H1 (cell line): ENCODE measurements around the gene TRPV2. TPM values are rescaled to one million over a fixed set of nuclear protein-coding genes. Genes with fewer than 3 reads are reported as not detected.
A peak's percentile ranks its signal among the peaks of the same experiment; 100 is the strongest.

ENCODE experiments used
- CTCF ChIA-PET: fragments of 300-600 bp; sonication (Branson Sonifier 250); formaldehyde crosslinking; loops from one replicate; lab custom pipeline; 2021; ENCODE audit not compliant: partially characterized antibody; lab: Charles Lee
- POLR2A ChIA-PET: fragments of 300-600 bp; sonication (Branson Sonifier 250); formaldehyde crosslinking; loops from one replicate; lab custom pipeline; 2021; ENCODE audit warnings: inconsistent platforms; ENCODE audit not compliant: partially characterized antibody; lab: Charles Lee
- DNase-seq, 2 experiments: peaks; one replicate each; pipeline versions ENCODE4 v3.0.0 to v3.0.0-alpha.2; 2010 to 2022; ENCODE audit warnings: low spot score in 2 of 2, low read depth in 1 of 2, mixed read lengths in 1 of 2
- FAIRE-seq: peaks from 2 replicates; lab custom pipeline; 2011; peaks lifted over from hg19 to GRCh38; lab: Jason Lieb, UNC
- H2AFZ ChIP-seq: 2 replicates; pipeline ENCODE4 v1.8.1; 2012; ENCODE audit warnings: low read length, inconsistent platforms
- H2AK5ac ChIP-seq: 2 replicates; pipeline ENCODE4 v1.6.1; 2013; ENCODE audit warnings: low read depth, low read length
- H2BK120ac ChIP-seq: replicated peaks from 2 replicates; pipeline ENCODE3; 2013; ENCODE audit warnings: low read depth, low read length, inconsistent platforms
- H2BK12ac ChIP-seq: 2 replicates; pipeline ENCODE4 v1.6.1; 2013; ENCODE audit warnings: low read depth, low read length
- H2BK15ac ChIP-seq: 2 replicates; pipeline ENCODE4 v1.6.1; 2013; ENCODE audit warnings: low read length
- H2BK20ac ChIP-seq: 2 replicates; pipeline ENCODE4 v1.6.1; 2013; ENCODE audit warnings: low read length
- H2BK5ac ChIP-seq: 2 replicates; pipeline ENCODE4 v1.6.1; 2013; ENCODE audit warnings: low read depth, low read length
- H3K14ac ChIP-seq: 2 replicates; pipeline ENCODE4 v1.6.1; 2013; ENCODE audit warnings: inconsistent platforms; ENCODE audit not compliant: insufficient read length
- H3K18ac ChIP-seq: 2 replicates; pipeline ENCODE4 v1.6.1; 2013; ENCODE audit warnings: low read length; ENCODE audit errors: extremely low read depth
- H3K23ac ChIP-seq: 2 replicates; pipeline ENCODE4 v1.6.1; 2013; ENCODE audit warnings: inconsistent platforms; ENCODE audit not compliant: insufficient read length
- H3K23me2 ChIP-seq: 2 replicates; pipeline ENCODE4 v1.6.1; 2013; ENCODE audit warnings: low read depth, low read length
- H3K27ac ChIP-seq: 2 replicates; pipeline ENCODE4 v1.6.1; 2011; ENCODE audit warnings: low read depth, low read length, inconsistent platforms
- H3K27me3 ChIP-seq, 4 experiments: replicated peaks in 1 of 4; 1 replicate in 1 of 4; 2 replicates in 3 of 4; pipeline versions ENCODE4 v1.6.1 to v1.8.1; 2011 to 2013; ENCODE audit warnings: low read length in 3 of 4, mild to moderate bottlenecking in 3 of 4, inconsistent platforms in 2 of 4, mixed read lengths in 2 of 4, moderate library complexity in 1 of 4; ENCODE audit not compliant: control insufficient read depth in 3 of 4, insufficient read depth in 3 of 4; ENCODE audit errors: extremely low read depth in 1 of 4
- H3K36me3 ChIP-seq, 4 experiments: 2 replicates each; pipeline versions ENCODE4 v1.6.1 to v1.8.1; 2011 to 2013; ENCODE audit warnings: mild to moderate bottlenecking in 4 of 4, low read length in 3 of 4, moderate library complexity in 2 of 4, control low read depth in 1 of 4, inconsistent platforms in 1 of 4; ENCODE audit not compliant: insufficient read depth in 4 of 4, control insufficient read depth in 2 of 4
- H3K4ac ChIP-seq: replicated peaks from 2 replicates; pipeline ENCODE3; 2013; ENCODE audit warnings: low read length, low read depth, mixed read lengths, inconsistent platforms; ENCODE audit not compliant: insufficient read length
- H3K4me1 ChIP-seq, 4 experiments: replicated peaks in 1 of 4; 1 replicate in 1 of 4; 2 replicates in 3 of 4; pipeline versions ENCODE4 v1.6.1 to v1.8.1; 2011 to 2013; ENCODE audit warnings: low read length in 3 of 4, inconsistent platforms in 2 of 4, mixed read lengths in 1 of 4; ENCODE audit not compliant: insufficient read depth in 4 of 4, control insufficient read depth in 3 of 4
- H3K4me2 ChIP-seq, 2 experiments: 2 replicates each; pipeline versions ENCODE4 v1.6.1 to v1.8.1; 2011 to 2013; ENCODE audit warnings: low read depth in 2 of 2, low read length in 2 of 2, control low read depth in 1 of 2, inconsistent platforms in 1 of 2, mild to moderate bottlenecking in 1 of 2; ENCODE audit not compliant: insufficient read depth in 1 of 2
- H3K4me3 ChIP-seq, 4 experiments: fragments of 200-600, 300-600 bp in 1 of 4; sonication (generic), shearing (Covaris generic), sonication (Bioruptor Twin) in 1 of 4; 2 replicates each; pipeline versions ENCODE4 v1.5.1 to v1.8.1; 2011 to 2016; ENCODE audit warnings: low read length in 4 of 4, low read depth in 3 of 4, control low read depth in 2 of 4, inconsistent platforms in 2 of 4, mild to moderate bottlenecking in 2 of 4, mixed read lengths in 1 of 4, moderate library complexity in 1 of 4; ENCODE audit not compliant: insufficient read depth in 2 of 4; ENCODE audit errors: extremely low read depth in 1 of 4
- H3K56ac ChIP-seq: replicated peaks from 2 replicates; pipeline ENCODE3; 2013; ENCODE audit warnings: low read depth, mild to moderate bottlenecking, mixed read lengths, low read length, inconsistent platforms; ENCODE audit not compliant: insufficient read length
- H3K79me1 ChIP-seq: 2 replicates; pipeline ENCODE4 v1.6.1; 2013; ENCODE audit warnings: low read depth, low read length, control low read depth
- H3K79me2 ChIP-seq, 2 experiments: 2 replicates each; pipeline versions ENCODE4 v1.6.1 to v1.8.1; 2012 to 2013; ENCODE audit warnings: low read length in 2 of 2, mild to moderate bottlenecking in 2 of 2, inconsistent platforms in 1 of 2; ENCODE audit not compliant: insufficient read depth in 2 of 2, control insufficient read depth in 1 of 2
- H3K9ac ChIP-seq, 4 experiments: replicated peaks in 1 of 4; 1 replicate in 1 of 4; 2 replicates in 3 of 4; pipeline versions ENCODE4 v1.6.1 to v1.8.1; 2011 to 2013; ENCODE audit warnings: low read depth in 3 of 4, low read length in 3 of 4, control low read depth in 2 of 4, mild to moderate bottlenecking in 2 of 4, moderate library complexity in 2 of 4, inconsistent platforms in 1 of 4; ENCODE audit errors: extremely low read depth in 1 of 4
- H3K9me3 ChIP-seq, 2 experiments: 2 replicates each; pipeline versions ENCODE4 v1.6.1 to v1.8.1; 2012 to 2013; ENCODE audit warnings: mild to moderate bottlenecking in 2 of 2, moderate library complexity in 2 of 2, control low read depth in 1 of 2, inconsistent platforms in 1 of 2, low read depth in 1 of 2, low read length in 1 of 2, mixed read lengths in 1 of 2; ENCODE audit not compliant: insufficient read depth in 2 of 2
- H4K20me1 ChIP-seq, 2 experiments: replicated peaks in 1 of 2; 2 replicates each; pipeline versions ENCODE3 to v1.8.1; 2011 to 2013; ENCODE audit warnings: inconsistent platforms in 2 of 2, low read length in 2 of 2, mild to moderate bottlenecking in 1 of 2; ENCODE audit not compliant: insufficient read depth in 2 of 2, control insufficient read depth in 1 of 2
- H4K5ac ChIP-seq: 2 replicates; pipeline ENCODE4 v1.6.1; 2013; ENCODE audit warnings: low read length, low read depth, mixed read lengths, inconsistent platforms; ENCODE audit not compliant: insufficient read length
- H4K8ac ChIP-seq: 2 replicates; pipeline ENCODE4 v1.8.0; 2013; ENCODE audit warnings: mild to moderate bottlenecking, moderate library complexity, low read length, inconsistent platforms; ENCODE audit not compliant: insufficient read depth; ENCODE audit errors: extremely low read depth
- H4K91ac ChIP-seq: replicated peaks from 2 replicates; pipeline ENCODE3; 2013; ENCODE audit warnings: low read length, mixed read lengths, inconsistent platforms; ENCODE audit not compliant: insufficient read length
- EP300 ChIP-seq, 2 experiments: IDR thresholded peaks; 1 replicate in 1 of 2; 2 replicates in 1 of 2; pipeline ENCODE4 v1.6.1; 2011 to 2012; ENCODE audit warnings: low read depth in 2 of 2, low read length in 2 of 2, mild to moderate bottlenecking in 2 of 2, borderline replicate concordance in 1 of 2, inconsistent platforms in 1 of 2, moderate library complexity in 1 of 2
- FOSL1 ChIP-seq: IDR thresholded peaks from 2 replicates; pipeline ENCODE4 v1.6.1; 2011; ENCODE audit warnings: mild to moderate bottlenecking, low read depth, low read length, moderate library complexity; ENCODE audit not compliant: insufficient read depth
- GTF2F1 ChIP-seq: IDR thresholded peaks from 2 replicates; pipeline ENCODE4 v1.6.1; 2012; ENCODE audit warnings: low read depth, low read length, improper control_type of control experiment, borderline replicate concordance
- MAFK ChIP-seq: IDR thresholded peaks from 2 replicates; pipeline ENCODE4 v1.6.1; 2012; ENCODE audit warnings: low read depth, mild to moderate bottlenecking, improper control_type of control experiment, low read length
- POLR2A ChIP-seq, 2 experiments: IDR thresholded peaks; 1 replicate in 1 of 2; 2 replicates in 1 of 2; pipeline ENCODE4 v1.6.1; 2011; ENCODE audit warnings: low read depth in 2 of 2, low read length in 2 of 2, mild to moderate bottlenecking in 2 of 2; ENCODE audit errors: control extremely low read depth in 1 of 2
- RBBP5 ChIP-seq: IDR thresholded peaks from 2 replicates; pipeline ENCODE4 v1.7.1; 2012; ENCODE audit warnings: low read depth, mild to moderate bottlenecking, inconsistent platforms, low read length, moderate library complexity, borderline replicate concordance
- RFX5 ChIP-seq: IDR thresholded peaks from 2 replicates; pipeline ENCODE4 v1.6.1; 2011; ENCODE audit warnings: low read depth, low read length, improper control_type of control experiment, borderline replicate concordance
- RXRA ChIP-seq: IDR thresholded peaks from 2 replicates; pipeline ENCODE4 v1.6.1; 2011; ENCODE audit warnings: low read depth, mild to moderate bottlenecking, low read length, moderate library complexity; ENCODE audit not compliant: insufficient read depth
- SIRT6 ChIP-seq: IDR thresholded peaks from one replicate; pipeline ENCODE4 v1.7.1; 2012; ENCODE audit warnings: low read length, inconsistent platforms
- SIX5 ChIP-seq: IDR thresholded peaks from 2 replicates; pipeline ENCODE4 v1.6.1; 2011; ENCODE audit warnings: mild to moderate bottlenecking, low read depth, low read length
- SP1 ChIP-seq: IDR thresholded peaks from 2 replicates; pipeline ENCODE4 v1.6.1; 2011; ENCODE audit warnings: low read depth, low read length
- SP4 ChIP-seq: IDR thresholded peaks from 2 replicates; pipeline ENCODE4 v1.6.1; 2012; ENCODE audit warnings: low read length, inconsistent platforms
- SRF ChIP-seq: IDR thresholded peaks from 2 replicates; pipeline ENCODE4 v1.6.1; 2011; ENCODE audit warnings: mild to moderate bottlenecking, low read depth, low read length, moderate library complexity
- TEAD4 ChIP-seq: IDR thresholded peaks from 2 replicates; pipeline ENCODE4 v1.6.1; 2012; ENCODE audit warnings: low read depth, low read length, inconsistent platforms, mixed read lengths
- ZNF274 ChIP-seq: IDR thresholded peaks from 2 replicates; pipeline ENCODE4 v1.7.0; 2012; ENCODE audit warnings: low read length, borderline replicate concordance; ENCODE audit errors: extremely low read depth
- WGBS, 2 experiments: shearing (Covaris generic) in 1 of 2; methylation state at CpG; one replicate each; pipeline versions ENCODE4 v1.1.6 to v1.1.7; 2013 to 2015; ENCODE audit warnings: low lambda C conversion rate in 2 of 2, mixed read lengths in 2 of 2, inconsistent platforms in 1 of 2, low coverage in 1 of 2, missing lambda C conversion rate in 1 of 2; ENCODE audit not compliant: insufficient replicate concordance in 2 of 2, insufficient coverage in 1 of 2, insufficient read length in 1 of 2; ENCODE audit errors: extremely low coverage in 1 of 2, missing lambda C conversion rate in 1 of 2; 5-methylcytosine and 5-hydroxymethylcytosine counted together
- polyA plus RNA-seq, 7 experiments: library from polyadenylated mRNA; depleted of rRNA in 3 of 7; stranded (reverse) in 5 of 7; unstranded in 2 of 7; fragments of >200 nt in 5 of 7; fragments of 200-250 nt in 2 of 7; gene quantifications; 1 replicate in 5 of 7; 2 replicates in 1 of 7; 4 replicates in 1 of 7; pipeline versions ENCODE4 v1.2.1 to v1.2.3, GENCODE V29; 2011 to 2013; ENCODE audit warnings: missing spikeins in 2 of 7, mixed read lengths in 2 of 7
- total RNA-seq: library from RNA; stranded (reverse); fragmentation: NEBNext Ultra II Directional; extraction: Animal tissue kit (Norgen Biotek cat#: 25700); gene quantifications from 2 replicates; pipeline ENCODE4 v1.2.1, GENCODE V29; 2021

The TRPV2 gene
- total and polyA plus RNA-seq, 2 of the 8 experiments (the other 6 are each of a cell fraction or from before 2014, with no cell fraction given): 1.7 to 2.1 TPM

- Histone ChIP-seq H2BK20ac (no peak overlapping the region), H3K9ac (no peak overlapping the region), H3K23ac (no peak overlapping the region), H3K4me3 (no peak overlapping the region), H3K9me3 (no peaks in the 10 kb centered on the region), H2BK120ac (no peak overlapping the region), H2AFZ (no peak overlapping the region), H2BK12ac (peak overlapping the region; percentile 96), H4K20me1 (peaks cover 3 to 9% of the 10 kb centered on the region in 2 experiments), H2BK15ac (peak overlapping the region; percentile 6; the same call in 1 of the 2 replicates), H3K27me3 (no peaks in the 10 kb centered on the region), H4K91ac (peak overlapping the region; percentile 88), H3K4ac (no peak overlapping the region), H3K27ac (no peak overlapping the region), H3K4me2 (no peak overlapping the region; a peak in 1 of 4 replicates), H3K79me2 (peaks cover 0 to 23% of the 10 kb centered on the region in 2 experiments; a peak in 2 of 4 replicates), H4K5ac (peak overlapping the region; percentile 44), H3K56ac (no peak overlapping the region), H3K4me1 (peaks cover 0 to 2% (median 0%) of the 10 kb centered on the region in 4 experiments; a peak in 4 of 7 replicates), H3K14ac (no peak overlapping the region), H2BK5ac (no peak overlapping the region), H3K36me3 (peaks cover 4 to 24% (median 15%) of the 10 kb centered on the region in 4 experiments), H2AK5ac (peak overlapping the region; percentile 78; the same call in 1 of the 2 replicates), H3K18ac (no peak overlapping the region), H3K23me2 (peaks cover 2% of the 10 kb centered on the region), H3K79me1 (0 out of 2 replicates have a peak, but pooled peaks cover 6% of the 10 kb centered on the region), H4K8ac (no peak overlapping the region; the same call in 1 of the 2 replicates)
- FAIRE-seq: no peak
- ChIA-PET CTCF (interaction anchor here (1.2 to 6.6 kb wide), 4 partner anchors 11 to 74 kb away, joined by 3 to 51 read pairs (median 4); no protein-coding TSS in a partner anchor), POLR2A (interaction anchor here (1.3 to 8.8 kb wide), 7 partner anchors 14 to 65 kb away, joined by 5 to 120 read pairs (median 25); partner anchors contain the start of gene CENPV)
- no peak for DNase-seq
- 90% methylated on average over 8 of the region's 8 CpGs; no CpG with 5 or more reads in 1 of the 2 experiments for WGBS, 2 experiments
- TF ChIP-seq SP1 (no peak), FOSL1 (no peak), GTF2F1 (no peak), SIRT6 (no peak), RFX5 (no peak), MAFK (no peak), TEAD4 (no peak), RBBP5 (no peak), SRF (no peak), EP300 (IDR thresholded peaks at IDR 0.05; ENCODE audit: borderline replicate concordance in 1 of 2, low read depth in 2 of 2, low read length in 2 of 2) (no peak), SIX5 (no peak), ZNF274 (no peak), POLR2A (IDR thresholded peaks at IDR 0.05; ENCODE audit: control extremely low read depth in 1 of 2, low read depth in 2 of 2, low read length in 2 of 2) (no peak), SP4 (no peak), RXRA (no peak)
Observed at GRCh38 chr17:16379654-16380053, 35.7 kb upstream of the TRPV2 start.
